GM19193 (cell line): Measurements from ENCODE around the gene C4orf51.

Experiments
- POLR2A ChIP-seq: IDR thresholded peaks from 4 replicates; pipeline ENCODE4 v1.6.1; 2011; ENCODE audit not compliant: insufficient read depth, insufficient read length; ENCODE audit errors: extremely low read depth

C4orf51 gene

DNA sequence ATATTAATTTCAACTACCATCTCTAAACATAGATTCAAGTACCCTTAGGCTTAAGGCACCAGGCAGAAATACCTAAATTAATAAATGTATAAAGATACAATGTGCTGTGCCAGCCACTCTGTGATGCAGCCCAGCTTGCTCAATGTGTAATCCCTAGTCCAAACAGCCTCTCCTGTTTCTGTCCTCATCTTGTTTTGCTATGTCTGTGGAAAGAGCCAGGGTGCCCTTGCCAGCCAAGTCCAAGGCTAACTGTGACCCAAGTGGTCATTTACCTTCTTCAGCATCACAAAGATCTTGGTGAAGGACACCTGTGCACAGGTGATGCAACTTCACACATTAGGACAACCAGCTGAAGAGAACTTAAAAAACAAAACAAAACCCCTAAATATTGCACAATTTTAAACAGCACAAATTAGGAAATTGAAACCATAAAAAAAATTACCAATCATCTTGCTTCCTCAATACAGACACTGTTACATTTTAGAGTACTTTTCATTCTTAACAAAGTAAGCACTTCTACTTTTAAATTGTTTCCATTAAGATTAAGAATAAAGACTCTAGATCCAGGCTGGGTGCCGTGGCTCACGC is 89.6 kb downstream of the C4orf51 start:
- no peak for TF ChIP-seq POLR2A

DNA sequence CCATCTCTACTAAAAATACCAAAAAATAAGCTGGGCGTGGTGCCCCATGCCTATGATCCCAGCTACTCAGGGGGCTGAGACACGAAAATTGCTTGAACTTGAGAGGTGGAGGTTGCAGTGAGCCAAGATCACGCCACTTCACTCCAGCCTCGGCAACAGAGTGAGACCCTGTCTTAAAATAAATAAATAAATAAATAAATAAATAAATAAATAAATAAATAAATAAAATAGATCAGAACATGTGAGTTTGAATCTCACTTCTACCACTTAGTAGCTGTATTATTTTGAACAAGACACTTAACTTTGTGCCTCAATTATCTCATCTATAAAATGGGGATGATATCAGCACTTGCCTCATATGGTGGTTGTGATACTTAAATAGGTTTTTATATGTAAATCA is 90.2 kb downstream of the C4orf51 start:
- no peak for TF ChIP-seq POLR2A

DNA sequence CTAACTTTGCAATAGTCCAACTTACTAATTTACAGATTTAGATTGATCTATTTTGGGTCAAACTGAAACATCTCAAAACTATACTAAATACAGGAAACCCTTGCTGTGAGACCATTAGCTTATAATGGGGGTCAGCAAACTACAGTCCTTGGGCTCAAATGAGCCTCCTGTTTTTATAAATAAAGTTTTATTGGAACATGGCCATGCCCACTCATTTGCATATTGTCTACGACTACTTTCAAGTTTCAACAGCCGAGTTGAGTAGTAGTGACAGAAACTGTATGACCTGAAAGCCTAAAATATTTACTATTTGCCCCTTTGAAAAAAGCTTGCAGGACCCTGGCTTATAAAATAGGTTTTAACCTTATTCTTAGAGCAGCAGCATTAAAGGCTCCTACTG is 92.4 kb downstream of the C4orf51 start:
- TF ChIP-seq POLR2A = no peak

DNA sequence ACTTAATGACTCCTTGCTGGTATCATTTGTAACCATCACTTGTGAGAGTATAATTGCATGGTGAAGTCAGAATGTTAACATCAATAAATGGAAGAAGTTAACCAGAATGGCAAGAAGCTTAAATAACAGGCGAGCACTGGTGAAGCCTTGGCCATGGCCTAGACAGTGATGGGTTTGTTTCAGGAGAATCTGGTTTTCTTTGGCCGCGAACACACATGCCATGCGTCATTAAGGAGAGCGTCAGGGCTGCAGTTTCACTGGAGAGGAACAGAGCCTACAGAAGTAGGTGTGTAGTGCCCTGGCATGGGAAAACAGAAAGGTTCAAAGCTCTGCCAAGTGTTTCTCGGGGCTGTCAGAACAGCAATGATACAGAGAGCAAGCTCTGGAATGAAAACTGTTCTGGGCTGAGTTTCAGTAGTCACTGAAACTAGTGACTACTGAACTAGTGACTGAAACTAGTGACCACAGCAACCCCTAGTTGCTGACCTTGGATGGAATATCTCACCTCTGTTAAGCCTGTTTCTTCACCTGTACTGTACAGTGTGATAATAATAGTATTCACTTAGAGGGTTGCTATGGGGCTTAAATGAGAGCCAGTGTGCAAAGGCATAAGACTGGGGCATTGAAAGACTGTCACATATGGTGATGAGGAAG is 93.8 kb downstream of the C4orf51 start:
- no peak for TF ChIP-seq POLR2A

DNA sequence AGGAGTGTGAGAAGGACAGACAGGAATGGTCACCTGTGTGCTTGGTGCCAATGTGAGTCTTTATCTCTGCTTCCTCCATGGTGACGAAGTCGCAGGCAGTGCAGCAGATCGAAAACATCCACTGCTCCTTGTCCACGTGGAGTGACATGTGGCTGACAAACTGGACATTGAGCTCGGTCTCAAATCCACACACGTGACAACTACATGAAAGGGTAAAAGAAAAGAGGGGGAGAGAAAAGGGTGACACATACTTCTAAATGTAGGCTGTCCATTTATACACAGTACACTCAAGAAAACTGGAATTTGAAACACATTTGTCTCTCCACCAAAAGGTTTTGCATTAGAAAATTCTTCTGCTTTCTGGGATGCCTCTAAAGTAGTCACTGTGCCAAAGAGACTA is 94.5 kb downstream of the C4orf51 start:
- no peak for TF ChIP-seq POLR2A

DNA sequence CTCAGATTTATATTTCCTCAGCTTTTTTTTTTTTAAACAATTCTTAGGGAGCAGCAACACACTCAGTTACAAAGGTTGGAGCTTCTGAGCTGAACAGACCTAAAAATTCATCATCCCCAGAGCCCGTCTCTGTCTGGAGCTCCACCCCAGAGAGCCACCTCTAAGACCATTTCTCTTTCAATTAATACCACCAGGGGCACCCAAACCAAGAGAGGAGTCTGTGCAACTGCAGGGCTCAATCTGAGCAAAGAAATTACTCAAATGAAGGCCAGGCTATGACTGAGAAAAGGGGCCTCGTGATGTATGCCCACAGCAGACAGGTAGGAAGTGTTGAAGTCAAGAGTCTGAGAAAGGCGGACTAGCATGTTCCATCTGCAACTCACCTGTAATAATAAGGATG is 95.5 kb downstream of the C4orf51 start:
- TF ChIP-seq POLR2A = no peak

DNA sequence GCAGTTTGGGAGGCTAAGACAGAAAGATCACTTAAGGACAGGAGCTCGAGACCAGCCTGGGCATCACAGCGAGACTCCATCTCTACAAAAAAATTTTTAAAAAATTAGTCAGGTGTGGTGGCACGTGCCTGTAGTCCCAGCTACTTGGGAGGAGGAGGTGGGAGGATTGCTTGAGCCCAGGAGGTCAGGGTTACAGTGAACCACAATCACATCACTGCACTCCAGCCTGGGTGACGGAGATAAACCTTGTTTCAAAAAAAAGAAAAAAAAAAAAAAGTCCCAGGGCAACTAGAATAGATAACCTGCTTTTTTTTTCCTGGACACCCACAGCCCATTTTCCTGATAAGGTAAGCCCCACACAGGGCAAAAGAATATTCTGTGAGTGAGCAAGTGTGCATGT is 96.3 kb downstream of the C4orf51 start:
- no peak for TF ChIP-seq POLR2A

DNA sequence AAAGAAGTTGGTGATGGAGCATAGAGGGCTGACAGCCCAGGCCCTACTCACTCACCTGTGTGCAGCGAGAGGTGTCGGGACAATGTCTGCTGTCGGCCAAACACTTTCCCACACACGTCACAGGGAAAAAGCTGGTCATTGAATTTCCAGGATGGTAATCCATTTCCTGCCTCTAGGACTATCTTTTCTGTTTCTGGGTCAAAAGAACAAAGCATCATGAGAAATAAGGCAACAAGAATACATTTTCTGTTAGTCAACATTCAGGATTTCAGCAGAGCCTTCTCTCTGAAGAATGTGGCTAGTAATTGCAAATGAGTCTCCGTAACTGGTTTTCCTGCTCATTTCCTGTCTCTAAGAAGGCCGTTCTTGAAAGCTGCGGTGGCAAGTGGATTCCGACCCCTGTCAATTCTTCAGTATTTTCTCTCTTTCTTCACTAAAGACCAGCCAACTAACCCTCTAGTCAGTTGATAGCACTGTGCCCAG is 99.4 kb downstream of the C4orf51 start:
- TF ChIP-seq POLR2A = no peak

DNA sequence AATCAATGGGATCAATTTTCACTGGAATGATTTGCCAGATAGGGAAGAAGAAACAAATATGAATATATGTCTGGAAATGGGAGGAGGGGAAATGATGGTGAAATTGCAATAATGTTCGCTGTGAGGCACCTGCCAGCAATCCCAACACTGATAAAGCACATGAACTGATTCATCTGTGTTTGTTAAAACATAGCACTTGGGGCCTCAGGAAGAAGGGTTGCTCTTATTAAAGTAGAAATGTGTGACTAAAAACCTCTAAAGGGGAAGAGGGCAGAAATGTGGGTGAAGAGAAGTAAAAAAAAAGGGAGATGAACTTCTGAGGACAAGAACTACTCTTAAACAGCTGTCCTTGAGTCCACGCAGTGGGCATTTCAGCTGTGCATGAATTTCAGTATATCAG is 101.4 kb downstream of the C4orf51 start:
- no peak for TF ChIP-seq POLR2A
